Measurements from ENCODE around the gene PLRG1.

PLRG1 gene

GRCh38 chr4:154573190-154573870 lies 23.1 kb upstream of the PLRG1 start:
- no peak for DNase-seq

GRCh38 chr4:154569584-154569983 lies 19.4 kb upstream of the PLRG1 start:
- no peak for DNase-seq

GRCh38 chr4:154569028-154569427 lies 18.8 kb upstream of the PLRG1 start:
- DNase-seq, result no peak

- DNase-seq, result no peak
Observed at GRCh38 chr4:154566639-154567204, 16.5 kb upstream of the PLRG1 start.

- DNase-seq, result no peak
Observed at GRCh38 chr4:154565704-154566103, 15.5 kb upstream of the PLRG1 start.

- DNase-seq, result no peak
Observed at GRCh38 chr4:154564311-154564710, 14.1 kb upstream of the PLRG1 start.

GRCh38 chr4:154562697-154563254 lies 12.6 kb upstream of the PLRG1 start, which contains the start of gene FGB:
Gene FGB, plus strand, starts transcription at chr4:154563011. Its CDS starts 8 bp downstream, at chr4:154563019.
- no peak for DNase-seq

GRCh38 chr4:154560824-154561231 lies 10.6 kb upstream of the PLRG1 start:
- DNase-seq, result no peak

- no peak for DNase-seq
Observed at GRCh38 chr4:154560419-154560801, 10.2 kb upstream of the PLRG1 start.

- no peak for DNase-seq
Observed at GRCh38 chr4:154559494-154560418, 9.6 kb upstream of the PLRG1 start.

GRCh38 chr4:154559141-154559493 lies 8.9 kb upstream of the PLRG1 start:
- DNase-seq, result no peak

- DNase-seq, result peak; percentile 59 to 65
Observed at GRCh38 chr4:154551872-154552686, 1.9 kb upstream of the PLRG1 start.

GRCh38 chr4:154545689-154546088 lies 4.5 kb downstream of the PLRG1 start:
- no peak for DNase-seq

- DNase-seq, result no peak
Observed at GRCh38 chr4:154542271-154542879, 7.8 kb downstream of the PLRG1 start.

- DNase-seq, result no peak
Observed at GRCh38 chr4:154534296-154534695, 15.9 kb downstream of the PLRG1 start.

- no peak for DNase-seq
Observed at GRCh38 chr4:154529728-154530519, 20.3 kb downstream of the PLRG1 start.

GRCh38 chr4:154528869-154529268 lies 21.3 kb downstream of the PLRG1 start:
- no peak for DNase-seq

- DNase-seq, result no peak
Observed at GRCh38 chr4:154527308-154527707, 22.9 kb downstream of the PLRG1 start.

- DNase-seq, result no peak
Observed at GRCh38 chr4:154526151-154526550, 24.0 kb downstream of the PLRG1 start.

GRCh38 chr4:154521607-154522006 lies 28.6 kb downstream of the PLRG1 start:
- DNase-seq, result no peak

- DNase-seq, result no peak
Observed at GRCh38 chr4:154519214-154519613, 31.0 kb downstream of the PLRG1 start.
